GM18511 (cell line): ENCODE results near the gene OSBPL2.

Source experiments
- ATAC-seq: cut with Tn5 transposase; IDR thresholded peaks from one replicate; pipeline ENCODE4 v1.9.1; 2021; ENCODE audit warnings: mild to moderate bottlenecking, moderate library complexity; ENCODE audit not compliant: unreplicated experiment

OSBPL2 gene

GRCh38 chr20:62308102-62308822, 69.9 kb downstream of the OSBPL2 start:
- ATAC-seq: no peak

- no peak for ATAC-seq
Observed at GRCh38 chr20:62309198-62309944, 71.0 kb downstream of the OSBPL2 start.

- ATAC-seq: no peak
Observed at GRCh38 chr20:62309947-62310756, 71.8 kb downstream of the OSBPL2 start.

GRCh38 chr20:62310757-62311121, 72.4 kb downstream of the OSBPL2 start:
- ATAC-seq: no peak

- no peak for ATAC-seq
Observed at GRCh38 chr20:62311150-62311549, 72.8 kb downstream of the OSBPL2 start.

GRCh38 chr20:62311832-62312661, 73.7 kb downstream of the OSBPL2 start:
- ATAC-seq: no peak

GRCh38 chr20:62312662-62312977, 74.3 kb downstream of the OSBPL2 start:
- no peak for ATAC-seq

GRCh38 chr20:62313021-62313420, 74.7 kb downstream of the OSBPL2 start:
- ATAC-seq: no peak

GRCh38 chr20:62313460-62314338, 75.4 kb downstream of the OSBPL2 start:
- no peak for ATAC-seq

- no peak for ATAC-seq
Observed at GRCh38 chr20:62314339-62314638, 76.0 kb downstream of the OSBPL2 start.

- no peak for ATAC-seq
Observed at GRCh38 chr20:62314711-62315302, 76.5 kb downstream of the OSBPL2 start.

GRCh38 chr20:62315773-62316172, 77.5 kb downstream of the OSBPL2 start:
- no peak for ATAC-seq

- ATAC-seq: no peak
Observed at GRCh38 chr20:62316331-62317166, 78.2 kb downstream of the OSBPL2 start.

GRCh38 chr20:62317167-62317655, 78.9 kb downstream of the OSBPL2 start:
- ATAC-seq: no peak

GRCh38 chr20:62318400-62319345, 80.4 kb downstream of the OSBPL2 start:
- ATAC-seq: no peak

GRCh38 chr20:62319346-62319909, 81.1 kb downstream of the OSBPL2 start:
- no peak for ATAC-seq
